Measurements from ENCODE around the gene AUH. TPM values are rescaled to one million over a fixed set of nuclear protein-coding genes. Genes with fewer than 3 reads are reported as not detected.

AUH gene
- polyA plus RNA-seq, 3 donors = 4.0 to 9.9 (median 8.4) TPM

GRCh38 chr9:91212596-91213243 lies 149.0 kb downstream of the AUH start:
- H3K9me3 ChIP-seq (replicated peaks in 1 of 2; ENCODE audit: control insufficient read depth in 1 of 2, insufficient read depth in 1 of 2, low read length in 2 of 2) = no peaks in the 10 kb centered on the region
- H2AFZ ChIP-seq (ENCODE audit: insufficient read depth, low read depth, low read length, poor library complexity, severe bottlenecking) = no peak overlapping the region
- H3K4me2 ChIP-seq (replicated peaks; ENCODE audit: extremely low read depth, low read length, poor library complexity, severe bottlenecking) = no peak overlapping the region
- no peak for DNase-seq
- H3K36me3 ChIP-seq (replicated peaks in 1 of 2; ENCODE audit: control insufficient read depth in 1 of 2, insufficient read depth in 2 of 2, low read length in 2 of 2) = no peaks in the 10 kb centered on the region
- no peaks in the 10 kb centered on the region for H4K20me1 ChIP-seq (ENCODE audit: insufficient read depth, low read length)
- H3K79me2 ChIP-seq (ENCODE audit: insufficient read depth, low read length) = no peaks in the 10 kb centered on the region
- no peak overlapping the region for H3K27ac Mint-ChIP-seq
- H3K4me3 Mint-ChIP-seq = no peak overlapping the region
- H3K36me3 Mint-ChIP-seq = no peaks in the 10 kb centered on the region
- no peak for TF ChIP-seq CTCF (IDR thresholded peaks at IDR 0.05)
- H3K9me3 Mint-ChIP-seq = peaks cover 0 to 3% (median 0%) of the 10 kb centered on the region in 7 donors
- peaks cover 0 to 4% (median 0%) of the 10 kb centered on the region in 3 donors for H3K27me3 Mint-ChIP-seq (ENCODE audit: low read depth in 3 of 3)
- no peak overlapping the region for H3K9ac ChIP-seq (ENCODE audit: insufficient read depth, low read length, poor library complexity, severe bottlenecking)
- no peaks in the 10 kb centered on the region for H3K27me3 ChIP-seq (ENCODE audit: control insufficient read depth in 2 of 2, insufficient read depth in 2 of 2, low read length in 2 of 2)
- no peak overlapping the region for H3K4me3 ChIP-seq (replicated peaks in 1 of 3; ENCODE audit: low read depth in 2 of 3, low read length in 3 of 3)
- WGBS (ENCODE audit: insufficient coverage) = 94% methylated on average over 5 of the region's 10 CpGs
- H3K4me1 ChIP-seq (ENCODE audit: control insufficient read depth in 1 of 2, insufficient read depth in 2 of 2, low read length in 2 of 2) = peaks cover 20 to 22% of the 10 kb centered on the region in 2 donors
- H3K4me1 Mint-ChIP-seq = peaks cover 22% of the 10 kb centered on the region
- no peak overlapping the region for H3K27ac ChIP-seq (ENCODE audit: low read depth in 1 of 2, low read length in 2 of 2)
- intact Hi-C loops (cut with micrococcal nuclease) = loop anchor here (5.0 kb wide), 1 partner anchor 35 kb away; no protein-coding TSS in a partner anchor

GRCh38 chr9:91211919-91212318 lies 149.8 kb downstream of the AUH start:
- Mint-ChIP-seq H3K4me1 (peaks cover 29% of the 10 kb centered on the region), H3K27ac (peak overlapping the region in 1 of 7 donors; percentile 32), H3K27me3 (ENCODE audit: low read depth in 3 of 3) (peaks cover 0 to 4% (median 0%) of the 10 kb centered on the region in 3 donors), H3K36me3 (peaks cover 0 to 1% of the 10 kb centered on the region in 2 donors), H3K4me3 (no peak overlapping the region), H3K9me3 (peaks cover 0 to 3% (median 0%) of the 10 kb centered on the region in 7 donors)
- intact Hi-C loops (cut with micrococcal nuclease) = loop anchor here (5.0 kb wide), 1 partner anchor 35 kb away; no protein-coding TSS in a partner anchor
- no peaks in the 10 kb centered on the region for H3K9me3 ChIP-seq (replicated peaks in 1 of 2; ENCODE audit: control insufficient read depth in 1 of 2, insufficient read depth in 1 of 2, low read length in 2 of 2)
- no peaks in the 10 kb centered on the region for H4K20me1 ChIP-seq (ENCODE audit: insufficient read depth, low read length)
- TF ChIP-seq CTCF (IDR thresholded peaks at IDR 0.05) = no peak
- no peak overlapping the region for H3K4me3 ChIP-seq (replicated peaks in 1 of 3; ENCODE audit: low read depth in 2 of 3, low read length in 3 of 3)
- 100% methylated on average over 4 of the region's 5 CpGs for WGBS (ENCODE audit: insufficient coverage)
- peaks cover 28 to 30% of the 10 kb centered on the region in 2 donors for H3K4me1 ChIP-seq (ENCODE audit: control insufficient read depth in 1 of 2, insufficient read depth in 2 of 2, low read length in 2 of 2)
- H3K79me2 ChIP-seq (ENCODE audit: insufficient read depth, low read length) = no peaks in the 10 kb centered on the region
- H2AFZ ChIP-seq (ENCODE audit: insufficient read depth, low read depth, low read length, poor library complexity, severe bottlenecking) = no peak overlapping the region
- H3K36me3 ChIP-seq (replicated peaks in 1 of 2; ENCODE audit: control insufficient read depth in 1 of 2, insufficient read depth in 2 of 2, low read length in 2 of 2) = no peaks in the 10 kb centered on the region
- no peaks in the 10 kb centered on the region for H3K27me3 ChIP-seq (ENCODE audit: control insufficient read depth in 2 of 2, insufficient read depth in 2 of 2, low read length in 2 of 2)
- no peak overlapping the region for H3K4me2 ChIP-seq (replicated peaks; ENCODE audit: extremely low read depth, low read length, poor library complexity, severe bottlenecking)
- no peak for DNase-seq
- H3K27ac ChIP-seq (ENCODE audit: low read depth in 1 of 2, low read length in 2 of 2) = no peak overlapping the region
- no peak overlapping the region for H3K9ac ChIP-seq (ENCODE audit: insufficient read depth, low read length, poor library complexity, severe bottlenecking)
